Measurements from ENCODE around the gene FGD5.

FGD5 gene

GRCh38 chr3:14789221-14789620 is 29.5 kb upstream of the FGD5 start:
- no peak overlapping the region for H3K4me3 ChIP-seq (ENCODE audit: control insufficient read depth in 1 of 7, extremely low read depth in 1 of 7, insufficient read depth in 4 of 7, low read depth in 2 of 7, low read length in 6 of 7)
- no peak overlapping the region for H3K27ac ChIP-seq (ENCODE audit: insufficient read depth in 1 of 2, low read depth in 1 of 2, low read length in 2 of 2, poor library complexity in 1 of 2, severe bottlenecking in 2 of 2)
- H3K36me3 ChIP-seq (ENCODE audit: control insufficient read depth in 4 of 4, insufficient read depth in 4 of 4, low read length in 3 of 4) = no peaks in the 10 kb centered on the region
- DNase-seq = no peak
- ChIA-PET CTCF (interaction anchor here (0.7 to 17.8 kb wide), 6 partner anchors 9 to 128 kb away, joined by 3 to 337 read pairs (median 4); no protein-coding TSS in a partner anchor), POLR2A (interaction anchor here (0.6 to 0.7 kb wide), 2 partner anchors 53 to 1335 kb away, joined by 3 read pairs; no protein-coding TSS in a partner anchor)
- H3K9me3 ChIP-seq (ENCODE audit: control extremely low read depth in 1 of 5, control insufficient read depth in 4 of 5, insufficient read depth in 2 of 5, low read depth in 1 of 5, low read length in 4 of 5) = peaks cover 0 to 6% (median 0%) of the 10 kb centered on the region in 5 experiments
- H3K27me3 ChIP-seq (replicated peaks in 2 of 5; ENCODE audit: control insufficient read depth in 4 of 5, insufficient read depth in 5 of 5, low read length in 4 of 5) = no peaks in the 10 kb centered on the region
- 89% methylated on average over 5 of the region's 5 CpGs for WGBS (ENCODE audit: insufficient coverage)
- H3K4me1 ChIP-seq (ENCODE audit: control extremely low read depth in 1 of 4, control insufficient read depth in 4 of 4, insufficient read depth in 4 of 4, low read length in 3 of 4) = peaks cover 0 to 8% (median 3%) of the 10 kb centered on the region in 4 experiments

- ChIA-PET POLR2A (interaction anchor here (0.7 kb wide), 1 partner anchor 53 kb away, joined by 3 read pairs; no protein-coding TSS in a partner anchor), CTCF (interaction anchor here (0.9 to 17.8 kb wide), 11 partner anchors 12 to 128 kb away, joined by 3 to 337 read pairs (median 4); no protein-coding TSS in a partner anchor)
- no peak for DNase-seq
- Histone ChIP-seq H3K4me3 (ENCODE audit: control insufficient read depth in 1 of 7, extremely low read depth in 1 of 7, insufficient read depth in 4 of 7, low read depth in 2 of 7, low read length in 6 of 7) (no peak overlapping the region), H3K4me1 (ENCODE audit: control extremely low read depth in 1 of 4, control insufficient read depth in 4 of 4, insufficient read depth in 4 of 4, low read length in 3 of 4) (peaks cover 0 to 8% (median 3%) of the 10 kb centered on the region in 4 experiments), H3K27me3 (replicated peaks in 2 of 5; ENCODE audit: control insufficient read depth in 4 of 5, insufficient read depth in 5 of 5, low read length in 4 of 5) (no peaks in the 10 kb centered on the region), H3K27ac (ENCODE audit: insufficient read depth in 1 of 2, low read depth in 1 of 2, low read length in 2 of 2, poor library complexity in 1 of 2, severe bottlenecking in 2 of 2) (no peak overlapping the region), H3K9me3 (ENCODE audit: control extremely low read depth in 1 of 5, control insufficient read depth in 4 of 5, insufficient read depth in 2 of 5, low read depth in 1 of 5, low read length in 4 of 5) (peaks cover 0 to 6% (median 0%) of the 10 kb centered on the region in 5 experiments), H3K36me3 (ENCODE audit: control insufficient read depth in 4 of 4, insufficient read depth in 4 of 4, low read length in 3 of 4) (no peaks in the 10 kb centered on the region)
- 89% methylated on average over 6 of the region's 10 CpGs for WGBS (ENCODE audit: insufficient coverage)
Measured at GRCh38 chr3:14789640-14790285, 29.0 kb upstream of the FGD5 start.

DNA sequence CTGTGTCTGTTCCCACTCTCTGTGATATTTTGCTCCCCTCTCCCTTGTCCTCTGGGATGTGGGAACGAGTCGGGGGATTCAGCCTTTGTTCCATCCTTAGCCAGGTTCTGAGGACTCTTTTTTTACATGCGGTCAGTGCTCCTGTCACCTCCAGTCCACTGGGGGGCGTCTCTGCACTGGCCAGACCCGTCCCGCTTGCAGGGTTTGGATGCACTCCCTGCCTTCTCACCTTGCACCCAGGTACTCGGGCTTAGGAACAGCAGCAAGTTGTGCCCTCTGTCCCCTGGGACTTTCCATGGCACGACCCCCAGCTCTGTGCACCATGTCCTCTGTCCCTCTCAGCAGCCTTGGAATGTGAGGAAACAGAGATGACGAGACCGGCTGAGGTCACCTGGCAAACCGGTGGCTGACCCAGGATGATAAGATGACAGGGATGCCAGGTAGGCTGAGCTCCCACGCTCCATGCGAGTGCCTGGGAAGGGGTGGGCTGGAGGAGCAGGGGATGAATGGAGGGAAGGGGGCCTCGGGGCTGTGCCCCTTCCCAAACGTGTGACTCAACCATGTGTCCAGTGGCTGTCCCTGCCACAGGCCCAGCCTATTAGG is 27.3 kb upstream of the FGD5 start:
- H3K27ac ChIP-seq (ENCODE audit: insufficient read depth in 1 of 2, low read depth in 1 of 2, low read length in 2 of 2, poor library complexity in 1 of 2, severe bottlenecking in 2 of 2) = no peak overlapping the region
- H3K4me1 ChIP-seq (ENCODE audit: control extremely low read depth in 1 of 4, control insufficient read depth in 4 of 4, insufficient read depth in 4 of 4, low read length in 3 of 4) = peaks cover 0 to 11% (median 3%) of the 10 kb centered on the region in 4 experiments
- H3K4me3 ChIP-seq (ENCODE audit: control insufficient read depth in 1 of 7, extremely low read depth in 1 of 7, insufficient read depth in 4 of 7, low read depth in 2 of 7, low read length in 6 of 7) = no peak overlapping the region
- 46% methylated on average over 13 of the region's 15 CpGs for WGBS (ENCODE audit: insufficient coverage)
- ChIA-PET CTCF (interaction anchor here (0.7 to 17.8 kb wide), 17 partner anchors 10 to 138 kb away, joined by 3 to 337 read pairs (median 4); no protein-coding TSS in a partner anchor), POLR2A (interaction anchor here (0.7 kb wide), 1 partner anchor 244 kb away, joined by 3 read pairs; no protein-coding TSS in a partner anchor)
- no peaks in the 10 kb centered on the region for H3K27me3 ChIP-seq (replicated peaks in 2 of 5; ENCODE audit: control insufficient read depth in 4 of 5, insufficient read depth in 5 of 5, low read length in 4 of 5)
- peak; percentile 61 to 77 (median 74) for DNase-seq
- H3K9me3 ChIP-seq (ENCODE audit: control extremely low read depth in 1 of 5, control insufficient read depth in 4 of 5, insufficient read depth in 2 of 5, low read depth in 1 of 5, low read length in 4 of 5) = peaks cover 0 to 2% (median 0%) of the 10 kb centered on the region in 5 experiments
- no peaks in the 10 kb centered on the region for H3K36me3 ChIP-seq (ENCODE audit: control insufficient read depth in 4 of 4, insufficient read depth in 4 of 4, low read length in 3 of 4)

GRCh38 chr3:14792691-14793121 is 26.1 kb upstream of the FGD5 start:
- no peak overlapping the region for H3K4me3 ChIP-seq (ENCODE audit: control insufficient read depth in 1 of 7, extremely low read depth in 1 of 7, insufficient read depth in 4 of 7, low read depth in 2 of 7, low read length in 6 of 7)
- DNase-seq = no peak
- no peaks in the 10 kb centered on the region for H3K9me3 ChIP-seq (ENCODE audit: control extremely low read depth in 1 of 5, control insufficient read depth in 4 of 5, insufficient read depth in 2 of 5, low read depth in 1 of 5, low read length in 4 of 5)
- CTCF ChIA-PET = interaction anchor here (1.2 to 17.8 kb wide), 8 partner anchors 9 to 125 kb away, joined by 3 to 337 read pairs (median 8); no protein-coding TSS in a partner anchor
- H3K4me1 ChIP-seq (ENCODE audit: control extremely low read depth in 1 of 4, control insufficient read depth in 4 of 4, insufficient read depth in 4 of 4, low read length in 3 of 4) = peaks cover 0 to 13% (median 3%) of the 10 kb centered on the region in 4 experiments
- no peaks in the 10 kb centered on the region for H3K27me3 ChIP-seq (replicated peaks in 2 of 5; ENCODE audit: control insufficient read depth in 4 of 5, insufficient read depth in 5 of 5, low read length in 4 of 5)
- POLR2A ChIA-PET = interaction anchor here (0.9 kb wide), 1 partner anchor 21 kb away, joined by 3 read pairs; no protein-coding TSS in a partner anchor
- no peaks in the 10 kb centered on the region for H3K36me3 ChIP-seq (ENCODE audit: control insufficient read depth in 4 of 4, insufficient read depth in 4 of 4, low read length in 3 of 4)
- 97% methylated on average over 8 of the region's 9 CpGs for WGBS (ENCODE audit: insufficient coverage)
- no peak overlapping the region for H3K27ac ChIP-seq (ENCODE audit: insufficient read depth in 1 of 2, low read depth in 1 of 2, low read length in 2 of 2, poor library complexity in 1 of 2, severe bottlenecking in 2 of 2)

DNA sequence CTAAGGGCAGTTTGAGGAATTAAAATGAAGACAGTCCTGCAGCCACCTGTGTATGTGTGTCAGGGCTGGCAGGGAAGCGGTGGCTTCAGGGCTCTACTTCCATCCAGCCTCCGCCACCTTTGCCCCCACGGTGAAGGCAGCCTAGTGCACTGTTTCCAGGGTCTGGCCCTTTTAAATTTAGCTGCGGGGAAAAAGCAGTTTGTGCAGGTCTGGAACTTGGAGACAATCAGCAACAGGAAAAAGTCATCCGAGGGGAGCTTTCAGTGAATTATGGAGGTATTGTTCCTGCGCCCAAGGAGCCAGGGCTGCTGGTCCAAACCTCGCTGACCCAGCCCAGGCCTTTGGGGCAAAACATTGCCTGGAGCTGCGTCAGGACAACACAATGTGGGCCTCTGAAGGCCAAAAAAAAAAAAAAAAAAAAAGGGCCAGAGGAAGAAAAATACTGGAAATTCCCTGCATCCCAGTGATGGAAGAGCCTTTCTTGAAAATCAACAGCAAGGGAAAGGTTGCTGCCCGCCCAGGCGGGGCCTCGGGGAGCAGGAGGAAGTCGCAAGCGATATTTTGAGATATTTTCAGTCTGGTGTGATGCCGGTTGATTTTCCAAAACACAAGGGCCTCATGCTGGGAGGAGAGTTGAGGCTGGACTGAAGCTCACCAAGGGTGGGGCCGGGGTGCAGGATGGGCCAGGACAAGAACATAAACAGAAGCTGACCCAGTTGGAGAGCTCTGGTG is 25.5 kb upstream of the FGD5 start:
- H3K9me3 ChIP-seq (ENCODE audit: control extremely low read depth in 1 of 5, control insufficient read depth in 4 of 5, insufficient read depth in 2 of 5, low read depth in 1 of 5, low read length in 4 of 5) = no peaks in the 10 kb centered on the region
- no peak for DNase-seq
- WGBS (ENCODE audit: insufficient coverage) = 64% methylated on average over 9 of the region's 15 CpGs
- H3K27ac ChIP-seq (ENCODE audit: insufficient read depth in 1 of 2, low read depth in 1 of 2, low read length in 2 of 2, poor library complexity in 1 of 2, severe bottlenecking in 2 of 2) = no peak overlapping the region
- CTCF ChIA-PET = interaction anchor here (1.0 to 17.8 kb wide), 12 partner anchors 9 to 140 kb away, joined by 3 to 337 read pairs (median 3); no protein-coding TSS in a partner anchor
- no peaks in the 10 kb centered on the region for H3K36me3 ChIP-seq (ENCODE audit: control insufficient read depth in 4 of 4, insufficient read depth in 4 of 4, low read length in 3 of 4)
- H3K4me3 ChIP-seq (ENCODE audit: control insufficient read depth in 1 of 7, extremely low read depth in 1 of 7, insufficient read depth in 4 of 7, low read depth in 2 of 7, low read length in 6 of 7) = no peak overlapping the region
- no peaks in the 10 kb centered on the region for H3K27me3 ChIP-seq (replicated peaks in 2 of 5; ENCODE audit: control insufficient read depth in 4 of 5, insufficient read depth in 5 of 5, low read length in 4 of 5)
- H3K4me1 ChIP-seq (ENCODE audit: control extremely low read depth in 1 of 4, control insufficient read depth in 4 of 4, insufficient read depth in 4 of 4, low read length in 3 of 4) = peaks cover 0 to 13% (median 3%) of the 10 kb centered on the region in 4 experiments
- POLR2A ChIA-PET = interaction anchor here (0.9 kb wide), 1 partner anchor 21 kb away, joined by 3 read pairs; no protein-coding TSS in a partner anchor

GRCh38 chr3:14793858-14794234 is 24.9 kb upstream of the FGD5 start:
- no peak for DNase-seq
- 100% methylated on average over 4 of the region's 5 CpGs for WGBS (ENCODE audit: insufficient coverage)
- ChIA-PET POLR2A (no interaction called here), CTCF (interaction anchor here (1.0 to 17.8 kb wide), 9 partner anchors 8 to 140 kb away, joined by 3 to 337 read pairs (median 3); no protein-coding TSS in a partner anchor)
- Histone ChIP-seq H3K9me3 (ENCODE audit: control extremely low read depth in 1 of 5, control insufficient read depth in 4 of 5, insufficient read depth in 2 of 5, low read depth in 1 of 5, low read length in 4 of 5) (no peaks in the 10 kb centered on the region), H3K4me1 (ENCODE audit: control extremely low read depth in 1 of 4, control insufficient read depth in 4 of 4, insufficient read depth in 4 of 4, low read length in 3 of 4) (peaks cover 0 to 13% (median 3%) of the 10 kb centered on the region in 4 experiments), H3K36me3 (ENCODE audit: control insufficient read depth in 4 of 4, insufficient read depth in 4 of 4, low read length in 3 of 4) (no peaks in the 10 kb centered on the region), H3K27me3 (replicated peaks in 2 of 5; ENCODE audit: control insufficient read depth in 4 of 5, insufficient read depth in 5 of 5, low read length in 4 of 5) (no peaks in the 10 kb centered on the region), H3K27ac (ENCODE audit: insufficient read depth in 1 of 2, low read depth in 1 of 2, low read length in 2 of 2, poor library complexity in 1 of 2, severe bottlenecking in 2 of 2) (no peak overlapping the region), H3K4me3 (ENCODE audit: control insufficient read depth in 1 of 7, extremely low read depth in 1 of 7, insufficient read depth in 4 of 7, low read depth in 2 of 7, low read length in 6 of 7) (no peak overlapping the region)

All from common myeloid progenitor, CD34-positive (primary cell).